PFSK-1 (cell line): ENCODE results near the gene LHPP.

Experiments used
- FOXP2 ChIP-seq: optimal IDR thresholded peaks from 2 replicates; pipeline ENCODE3; 2011; ENCODE audit warnings: borderline replicate concordance, control low read depth, inconsistent platforms; ENCODE audit not compliant: insufficient read depth; ENCODE audit errors: extremely low read length, extremely low read depth
- POLR2AphosphoS5 ChIP-seq: IDR thresholded peaks from 2 replicates; pipeline ENCODE4 v1.6.1; 2012; ENCODE audit warnings: low read depth, mild to moderate bottlenecking, control low read depth, low read length, moderate library complexity
- REST ChIP-seq, 2 experiments: IDR thresholded peaks; 2 replicates each; pipeline versions ENCODE4 v1.6.1 to v1.8.0; 2011 to 2012; ENCODE audit warnings: low read depth in 2 of 2, low read length in 2 of 2, control low read depth in 1 of 2, inconsistent platforms in 1 of 2, mild to moderate bottlenecking in 1 of 2, moderate library complexity in 1 of 2; ENCODE audit not compliant: insufficient read depth in 1 of 2
- SIN3A ChIP-seq: IDR thresholded peaks from 2 replicates; pipeline ENCODE4 v1.6.1; 2012; ENCODE audit warnings: mild to moderate bottlenecking, low read length, moderate library complexity, borderline replicate concordance; ENCODE audit not compliant: insufficient read depth
- TAF1 ChIP-seq: IDR thresholded peaks from 2 replicates; pipeline ENCODE4 v1.6.1; 2012; ENCODE audit warnings: low read length, control low read depth, borderline replicate concordance; ENCODE audit not compliant: insufficient read depth

Gene LHPP

GRCh38 chr10:124636271-124636995, 174.8 kb downstream of the LHPP start:
- TF ChIP-seq FOXP2 (no peak), POLR2AphosphoS5 (no peak)

GRCh38 chr10:124637091-124637700, 175.6 kb downstream of the LHPP start:
- TF ChIP-seq REST (IDR thresholded peaks at IDR 0.05; ENCODE audit: insufficient read depth in 1 of 2, low read depth in 2 of 2, low read length in 2 of 2) = no peak
- no peak for TF ChIP-seq POLR2AphosphoS5
- no peak for TF ChIP-seq TAF1
- TF ChIP-seq SIN3A = no peak
- no peak for TF ChIP-seq FOXP2

GRCh38 chr10:124637746-124638145, 176.1 kb downstream of the LHPP start:
- TF ChIP-seq SIN3A = no peak
- TF ChIP-seq POLR2AphosphoS5 = no peak
- TF ChIP-seq FOXP2 = no peak
- no peak for TF ChIP-seq REST (IDR thresholded peaks at IDR 0.05; ENCODE audit: insufficient read depth in 1 of 2, low read depth in 2 of 2, low read length in 2 of 2)
- TF ChIP-seq TAF1 = no peak

- no peak for TF ChIP-seq POLR2AphosphoS5
- TF ChIP-seq SIN3A = no peak
- no peak for TF ChIP-seq REST (IDR thresholded peaks at IDR 0.05; ENCODE audit: insufficient read depth in 1 of 2, low read depth in 2 of 2, low read length in 2 of 2)
- no peak for TF ChIP-seq TAF1
- TF ChIP-seq FOXP2 = no peak
Observed at GRCh38 chr10:124639206-124639605, 177.6 kb downstream of the LHPP start.

GRCh38 chr10:124639646-124640045, 178.0 kb downstream of the LHPP start:
- TF ChIP-seq FOXP2 (no peak), TAF1 (no peak), SIN3A (no peak)

- TF ChIP-seq TAF1 (no peak), SIN3A (no peak), POLR2AphosphoS5 (no peak), REST (IDR thresholded peaks at IDR 0.05; ENCODE audit: insufficient read depth in 1 of 2, low read depth in 2 of 2, low read length in 2 of 2) (no peak), FOXP2 (no peak)
Observed at GRCh38 chr10:124640056-124640455, 178.4 kb downstream of the LHPP start.
